Smooth muscle cell (in vitro differentiated cells): ENCODE data around the gene GPM6B. TPM values are rescaled to one million over a fixed set of nuclear protein-coding genes. Genes with fewer than 3 reads are reported as not detected.

Experiments
- DNase-seq: peaks from one replicate; lab custom pipeline; 2025; ENCODE audit not compliant: unreplicated experiment; lab: John Stamatoyannopoulos, UW
- H2AFZ ChIP-seq: fragments of 200-600 bp; sonication (generic); 2 replicates; pipeline ENCODE4 v1.6.0; 2016; ENCODE audit warnings: antibody characterized with exemption, low read depth, mild to moderate bottlenecking
- H3F3A ChIP-seq: fragments of 200-600 bp; sonication (generic); 2 replicates; pipeline ENCODE4 v1.6.0; 2017; ENCODE audit warnings: antibody characterized with exemption, low read depth
- H3K27ac ChIP-seq: fragments of 200-600 bp; sonication (generic); 2 replicates; pipeline ENCODE4 v1.5.1; 2016; ENCODE audit warnings: low read depth, mild to moderate bottlenecking
- H3K27me3 ChIP-seq: fragments of 200-600 bp; sonication (generic); 2 replicates; pipeline ENCODE4 v1.6.1; 2016; ENCODE audit warnings: low read depth, mild to moderate bottlenecking
- H3K36me3 ChIP-seq: fragments of 200-600 bp; sonication (generic); 2 replicates; pipeline ENCODE4 v1.5.1; 2016; ENCODE audit warnings: low read depth
- H3K4me1 ChIP-seq: fragments of 200-600 bp; sonication (generic); 2 replicates; pipeline ENCODE4 v1.5.1; 2016; ENCODE audit warnings: low read depth
- H3K4me2 ChIP-seq: fragments of 200-600 bp; sonication (generic); 2 replicates; pipeline ENCODE4 v1.6.0; 2016; ENCODE audit warnings: mild to moderate bottlenecking
- H3K4me3 ChIP-seq: fragments of 200-600 bp; sonication (generic); 2 replicates; pipeline ENCODE4 v1.5.1; 2016; ENCODE audit warnings: mild to moderate bottlenecking
- H3K79me2 ChIP-seq: fragments of 200-600 bp; sonication (generic); 2 replicates; pipeline ENCODE4 v1.6.0; 2016; ENCODE audit warnings: low read depth, mild to moderate bottlenecking
- H3K9ac ChIP-seq: fragments of 200-600 bp; sonication (generic); 2 replicates; pipeline ENCODE4 v1.6.0; 2016; ENCODE audit warnings: low read depth
- H3K9me3 ChIP-seq: fragments of 200-600 bp; sonication (generic); replicated peaks from 2 replicates; pipeline ENCODE4 v1.5.1; 2016; ENCODE audit warnings: low read depth
- H4K20me1 ChIP-seq: fragments of 200-600 bp; sonication (generic); 2 replicates; pipeline ENCODE4 v1.6.0; 2016; ENCODE audit warnings: low read depth
- CTCF ChIP-seq: fragments of 200-600 bp; sonication (generic); IDR thresholded peaks from 2 replicates; pipeline ENCODE4 v1.5.1; 2017; ENCODE audit warnings: borderline replicate concordance, mild to moderate bottlenecking, antibody characterized with exemption; ENCODE audit not compliant: insufficient read depth, poor library complexity, severe bottlenecking
- WGBS: methylation state at CpG from one replicate; pipeline ENCODE4 v1.1.7; 2016; ENCODE audit warnings: low lambda C conversion rate; 5-methylcytosine and 5-hydroxymethylcytosine counted together
- polyA plus RNA-seq: library from polyadenylated mRNA; unstranded; fragments of >200 nt; fragmentation: Nextera tagmentation; extraction: Ambion mirVana; gene quantifications from 2 replicates; pipeline ENCODE4 v1.2.1, GENCODE V29; 2016
- total RNA-seq: library from RNA; depleted of rRNA; stranded (reverse); fragments of >200 nt; gene quantifications from 2 replicates; pipeline ENCODE4 v1.2.3, GENCODE V29; 2014

Gene GPM6B
- total and polyA plus RNA-seq, 2 experiments from 2014 or later, result 17.1 to 33.4 TPM

DNA sequence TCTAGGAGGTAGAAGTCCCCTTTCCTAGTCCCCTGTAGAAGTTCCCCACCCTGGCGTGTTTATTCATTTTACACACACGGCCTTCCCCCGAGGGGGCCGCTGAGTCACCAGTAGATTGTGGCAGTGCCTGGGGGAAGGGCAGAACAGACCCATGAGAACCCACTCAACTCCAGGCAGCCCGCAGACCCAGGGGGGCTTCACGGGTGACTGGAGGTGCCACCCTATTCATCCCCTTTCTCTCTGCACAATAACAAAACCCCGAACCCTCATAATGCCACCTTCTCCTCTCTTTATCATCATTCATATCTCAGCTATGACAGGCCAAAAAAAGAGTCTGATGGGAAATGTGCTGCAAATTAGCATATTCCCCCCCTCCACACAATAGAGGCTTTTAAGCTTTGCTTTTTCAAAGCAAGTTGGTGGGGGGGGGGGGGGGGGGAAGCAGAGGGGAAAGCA is 20.4 kb upstream of the GPM6B start:
- Histone ChIP-seq H2AFZ (no peak overlapping the region), H3K27me3 (no peaks in the 10 kb centered on the region), H3K4me1 (no peaks in the 10 kb centered on the region), H3K36me3 (no peaks in the 10 kb centered on the region), H3F3A (no peaks in the 10 kb centered on the region), H3K9ac (no peak overlapping the region), H3K27ac (no peak overlapping the region), H3K9me3 (no peaks in the 10 kb centered on the region), H3K79me2 (no peaks in the 10 kb centered on the region), H3K4me2 (peak overlapping the region; percentile 64), H4K20me1 (no peaks in the 10 kb centered on the region), H3K4me3 (no peak overlapping the region)
- 46% methylated on average over 7 of the region's 7 CpGs for WGBS
- TF ChIP-seq CTCF, result no peak
- no peak for DNase-seq

- DNase-seq, result no peak
These were observed 19.7 kb upstream of the GPM6B start for GRCh38 chrX:13836575-13836974.

DNA sequence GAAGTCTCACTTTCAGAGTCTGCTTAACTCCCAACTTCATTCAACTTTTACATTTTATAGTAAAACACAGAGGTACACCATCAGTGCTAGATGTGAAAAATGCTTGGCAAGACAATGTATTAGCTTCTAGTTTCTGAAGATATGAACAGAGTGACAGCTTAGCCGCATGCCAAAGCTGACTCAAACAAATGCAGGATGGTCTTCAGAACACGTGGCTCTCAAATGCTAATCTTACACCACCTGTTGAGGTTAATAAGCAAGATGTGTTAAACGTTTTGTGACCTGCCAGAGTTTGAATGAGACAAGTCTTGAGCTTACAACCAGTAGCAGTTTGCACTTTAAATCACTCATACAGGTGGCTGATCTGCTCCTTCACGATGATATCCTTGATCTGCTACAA is 18.9 kb upstream of the GPM6B start:
- no peaks in the 10 kb centered on the region for H3K79me2 ChIP-seq
- no peak overlapping the region for H2AFZ ChIP-seq
- H3K9ac ChIP-seq, result no peak overlapping the region
- no peak for TF ChIP-seq CTCF
- no peaks in the 10 kb centered on the region for H3K27me3 ChIP-seq
- no peaks in the 10 kb centered on the region for H3K4me1 ChIP-seq
- no peaks in the 10 kb centered on the region for H3F3A ChIP-seq
- no peak overlapping the region for H3K4me3 ChIP-seq
- H3K36me3 ChIP-seq, result no peaks in the 10 kb centered on the region
- H3K4me2 ChIP-seq, result no peak overlapping the region
- 37% methylated on average over 4 of the region's 4 CpGs for WGBS
- no peak overlapping the region for H3K27ac ChIP-seq
- no peaks in the 10 kb centered on the region for H3K9me3 ChIP-seq
- no peaks in the 10 kb centered on the region for H4K20me1 ChIP-seq
- no peak for DNase-seq

More at GRCh38 chrX:13836575-13836974, 19.7 kb upstream of the GPM6B start:
- Histone ChIP-seq H2AFZ (no peak overlapping the region), H3K9me3 (no peaks in the 10 kb centered on the region), H3K36me3 (no peaks in the 10 kb centered on the region), H4K20me1 (no peaks in the 10 kb centered on the region), H3K4me3 (no peak overlapping the region), H3K27me3 (no peaks in the 10 kb centered on the region), H3K4me2 (peak overlapping the region; percentile 64), H3K79me2 (no peaks in the 10 kb centered on the region), H3F3A (no peaks in the 10 kb centered on the region), H3K4me1 (no peaks in the 10 kb centered on the region), H3K27ac (no peak overlapping the region), H3K9ac (no peak overlapping the region)
- WGBS, result 56% methylated on average over 6 of the region's 6 CpGs
- no peak for TF ChIP-seq CTCF

DNA sequence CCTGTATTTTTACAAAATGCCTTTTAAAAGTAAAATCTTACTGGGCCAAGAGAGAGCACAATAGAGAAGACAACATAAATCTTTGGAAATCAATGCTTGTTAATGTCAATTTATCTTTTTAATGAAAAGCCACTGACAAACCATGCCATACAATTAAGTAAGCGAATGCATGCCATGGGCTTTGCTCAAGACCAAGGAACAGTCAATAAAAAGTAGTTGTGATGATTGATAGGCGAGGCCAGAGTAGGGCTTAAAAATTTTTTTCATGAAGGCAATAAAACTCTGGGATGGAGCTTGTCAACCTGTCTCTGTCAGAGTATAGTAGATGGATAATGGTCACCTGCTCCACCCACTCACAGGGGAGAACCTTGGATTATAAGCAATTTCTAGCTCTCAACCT is 17.5 kb upstream of the GPM6B start:
- TF ChIP-seq CTCF, result no peak

More for the DNA sequence above, 17.5 kb upstream of the GPM6B start:
- H3K4me1 ChIP-seq, result no peaks in the 10 kb centered on the region
- H3K27ac ChIP-seq, result no peak overlapping the region
- H3K4me2 ChIP-seq, result no peak overlapping the region
- H3K27me3 ChIP-seq, result no peaks in the 10 kb centered on the region
- no peak for DNase-seq
- H3K9ac ChIP-seq, result no peak overlapping the region
- no peak overlapping the region for H3K4me3 ChIP-seq
- no peaks in the 10 kb centered on the region for H3K9me3 ChIP-seq
- 49% methylated on average over 2 of the region's 2 CpGs for WGBS
- no peaks in the 10 kb centered on the region for H3K36me3 ChIP-seq
- H3F3A ChIP-seq, result no peaks in the 10 kb centered on the region
- H4K20me1 ChIP-seq, result no peaks in the 10 kb centered on the region
- H2AFZ ChIP-seq, result no peak overlapping the region
- no peaks in the 10 kb centered on the region for H3K79me2 ChIP-seq
